Stomach (tissue), 4 donors: ENCODE data around the gene MFSD12.

Experiments used
- CTCF ChIP-seq, 7 experiments: fragments of 450-650 bp in 4 of 7; fragments of 200-600 bp in 3 of 7; sonication (generic) in 3 of 7; IDR thresholded peaks; one replicate each; pipeline ENCODE4 v1.5.1; 2016 to 2019; ENCODE audit warnings: antibody characterized with exemption in 7 of 7, control low read depth in 2 of 7, mild to moderate bottlenecking in 1 of 7
- POLR2A ChIP-seq, 4 donors: fragments of 450-650 bp; IDR thresholded peaks; one replicate each; pipeline ENCODE4 v1.6.1; 2016; ENCODE audit warnings: antibody characterized with exemption in 4 of 4, control low read depth in 2 of 4, mild to moderate bottlenecking in 1 of 4, moderate library complexity in 1 of 4
- POLR2AphosphoS5 ChIP-seq, 3 donors: sonication (generic); formaldehyde crosslinking; IDR thresholded peaks; one replicate each; pipeline ENCODE4 v1.6.1; 2016; ENCODE audit warnings: antibody characterized with exemption in 3 of 3

DNA sequence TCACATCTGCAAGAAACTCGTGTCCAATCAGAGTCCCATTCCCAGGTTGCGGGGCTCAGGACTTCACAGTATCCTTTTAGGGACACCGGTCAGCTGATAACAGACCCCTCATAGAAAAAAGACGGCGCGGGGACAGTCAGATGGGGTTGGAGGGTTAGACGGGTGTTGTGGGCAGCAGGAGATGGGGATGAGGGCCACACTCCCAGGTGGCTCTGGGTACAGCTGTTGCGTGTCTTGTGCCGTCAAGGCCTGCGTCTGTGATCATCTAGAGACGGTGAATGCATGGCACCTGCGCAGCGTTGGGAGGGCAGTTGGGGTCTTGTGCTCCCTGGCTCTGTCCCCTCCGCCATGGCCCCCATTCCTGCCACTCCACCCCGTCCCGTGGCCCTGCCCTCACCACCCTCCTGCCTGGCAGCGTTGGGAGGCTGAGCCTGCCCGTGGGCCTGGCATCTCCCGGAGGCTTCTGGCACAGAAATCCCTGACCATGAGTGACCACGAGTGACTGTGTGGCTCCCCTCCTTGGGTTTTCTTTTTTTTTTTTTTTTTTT is 32.4 kb downstream of the MFSD12 start:
- no peak for TF ChIP-seq CTCF (IDR thresholded peaks at IDR 0.05)
- TF ChIP-seq POLR2AphosphoS5 (IDR thresholded peaks at IDR 0.05): no peak
- TF ChIP-seq POLR2A (IDR thresholded peaks at IDR 0.05): no peak
